ENCODE measurements around the gene CEMIP.
A peak's percentile ranks its signal among the peaks of the same experiment; 100 is the strongest.

Gene CEMIP

GRCh38 chr15:80904998-80905397 lies 125.8 kb downstream of the CEMIP start:
- no peak for DNase-seq

- DNase-seq = no peak
These were observed 127.1 kb downstream of the CEMIP start for GRCh38 chr15:80906159-80906766.

GRCh38 chr15:80911821-80912220 lies 132.7 kb downstream of the CEMIP start:
- no peak for DNase-seq

- DNase-seq = no peak
These were observed 133.5 kb downstream of the CEMIP start for GRCh38 chr15:80912673-80913072.

GRCh38 chr15:80913541-80913940 lies 134.4 kb downstream of the CEMIP start:
- DNase-seq = no peak

GRCh38 chr15:80915472-80915871 lies 136.3 kb downstream of the CEMIP start:
- DNase-seq = no peak

- no peak for DNase-seq
These were observed 136.9 kb downstream of the CEMIP start for GRCh38 chr15:80916056-80916455.

GRCh38 chr15:80918196-80918783 lies 139.1 kb downstream of the CEMIP start:
- DNase-seq = no peak

GRCh38 chr15:80920271-80920699 lies 141.1 kb downstream of the CEMIP start:
- peak; percentile 80 for DNase-seq

GRCh38 chr15:80921736-80922410 lies 142.7 kb downstream of the CEMIP start:
- DNase-seq = no peak

- no peak for DNase-seq
These were observed 144.5 kb downstream of the CEMIP start for GRCh38 chr15:80923668-80924067.

- no peak for DNase-seq
These were observed 145.1 kb downstream of the CEMIP start for GRCh38 chr15:80924278-80924677.

- no peak for DNase-seq
These were observed 146.5 kb downstream of the CEMIP start for GRCh38 chr15:80925597-80926059.

- DNase-seq = no peak
These were observed 147.0 kb downstream of the CEMIP start for GRCh38 chr15:80926126-80926525.

GRCh38 chr15:80929225-80929624 lies 150.1 kb downstream of the CEMIP start:
- DNase-seq = no peak

GRCh38 chr15:80929689-80930088 lies 150.5 kb downstream of the CEMIP start:
- DNase-seq = no peak

GRCh38 chr15:80931191-80931590 lies 152.0 kb downstream of the CEMIP start:
- no peak for DNase-seq

GRCh38 chr15:80931721-80932512 lies 152.7 kb downstream of the CEMIP start:
- DNase-seq = no peak

GRCh38 chr15:80932513-80932815 lies 153.3 kb downstream of the CEMIP start:
- DNase-seq = no peak

- DNase-seq = no peak
These were observed 153.8 kb downstream of the CEMIP start for GRCh38 chr15:80932989-80933388.

GRCh38 chr15:80934761-80935221 lies 155.6 kb downstream of the CEMIP start:
- no peak for DNase-seq

- DNase-seq = no peak
These were observed 157.3 kb downstream of the CEMIP start for GRCh38 chr15:80936288-80937078.

- no peak for DNase-seq
These were observed 158.5 kb downstream of the CEMIP start for GRCh38 chr15:80937718-80938117.

All from activated CD4-positive, alpha-beta T cell treated with anti-CD3 and anti-CD28 coated beads, Interleukin-2, amount 50 U/mL, for 16 hours (primary cell).